Lower lobe of right lung (tissue), 2 donors: Measurements from ENCODE around the gene TP53BP2. TPM values are rescaled to one million over a fixed set of nuclear protein-coding genes. Genes with fewer than 3 reads are reported as not detected.
"Not testable (repeated sequence)": the region's sequence is repeated elsewhere in the genome, so short reads cannot be mapped to it uniquely, and the experiment has no call there.

ENCODE experiments used
- ATAC-seq, 2 donors: fragments of 200-7000 bp; cut with Tn5 transposase; one replicate each; pipeline ENCODE4 v1.9.1; 2020 to 2022; ENCODE audit warnings: mild to moderate bottlenecking in 2 of 2, moderate library complexity in 2 of 2
- DNase-seq: peaks from one replicate; pipeline ENCODE4 v3.0.0-alpha.2; 2020
- H3K27ac ChIP-seq: fragments of 200-600 bp; one replicate; pipeline ENCODE4 v1.8.0; 2022
- H3K27me3 ChIP-seq: fragments of 200-600 bp; one replicate; pipeline ENCODE4 v1.8.0; 2022; ENCODE audit warnings: low read depth
- H3K36me3 ChIP-seq: fragments of 200-600 bp; one replicate; pipeline ENCODE4 v1.8.0; 2022; ENCODE audit warnings: mild to moderate bottlenecking
- H3K4me1 ChIP-seq: fragments of 200-600 bp; one replicate; pipeline ENCODE4 v1.8.0; 2022
- H3K4me3 ChIP-seq: fragments of 200-600 bp; one replicate; pipeline ENCODE4 v1.8.0; 2022; ENCODE audit warnings: mild to moderate bottlenecking
- H3K9me3 ChIP-seq: fragments of 200-600 bp; one replicate; pipeline ENCODE4 v1.8.0; 2022
- intact Hi-C: fragments of 100-400 bp; cut with DNase I; formaldehyde crosslinking; loops from one replicate; pipeline ENCODE4 v1.11.0; 2022
- total RNA-seq: library from RNA; stranded (reverse); fragmentation: NEBNext Ultra II Directional; extraction: Animal tissue kit (Norgen Biotek cat#: 25700); gene quantifications from one replicate; pipeline ENCODE4 v1.2.1, GENCODE V29; 2021
- TF ChIP-seq, protein P1 (sequence below): fragments of 200-600 bp; IDR thresholded peaks from one replicate; pipeline ENCODE4 v1.8.0; 2022; ENCODE audit warnings: antibody characterized with exemption, mild to moderate bottlenecking
- donor health status: DM: no; HTN: yes; CAD: no; lungs with severe emphysema.

TP53BP2 gene
- total RNA-seq, 1 donor from 2014 or later: 59.1 TPM

- Histone ChIP-seq H3K27me3 (no peaks in the 10 kb centered on the region), H3K36me3 (peaks cover 19% of the 10 kb centered on the region), H3K9me3 (no peaks in the 10 kb centered on the region), H3K4me1 (peaks cover 47% of the 10 kb centered on the region), H3K4me3 (no peak overlapping the region), H3K27ac (peak overlapping the region; percentile 18)
- TF ChIP-seq, protein P1, sequence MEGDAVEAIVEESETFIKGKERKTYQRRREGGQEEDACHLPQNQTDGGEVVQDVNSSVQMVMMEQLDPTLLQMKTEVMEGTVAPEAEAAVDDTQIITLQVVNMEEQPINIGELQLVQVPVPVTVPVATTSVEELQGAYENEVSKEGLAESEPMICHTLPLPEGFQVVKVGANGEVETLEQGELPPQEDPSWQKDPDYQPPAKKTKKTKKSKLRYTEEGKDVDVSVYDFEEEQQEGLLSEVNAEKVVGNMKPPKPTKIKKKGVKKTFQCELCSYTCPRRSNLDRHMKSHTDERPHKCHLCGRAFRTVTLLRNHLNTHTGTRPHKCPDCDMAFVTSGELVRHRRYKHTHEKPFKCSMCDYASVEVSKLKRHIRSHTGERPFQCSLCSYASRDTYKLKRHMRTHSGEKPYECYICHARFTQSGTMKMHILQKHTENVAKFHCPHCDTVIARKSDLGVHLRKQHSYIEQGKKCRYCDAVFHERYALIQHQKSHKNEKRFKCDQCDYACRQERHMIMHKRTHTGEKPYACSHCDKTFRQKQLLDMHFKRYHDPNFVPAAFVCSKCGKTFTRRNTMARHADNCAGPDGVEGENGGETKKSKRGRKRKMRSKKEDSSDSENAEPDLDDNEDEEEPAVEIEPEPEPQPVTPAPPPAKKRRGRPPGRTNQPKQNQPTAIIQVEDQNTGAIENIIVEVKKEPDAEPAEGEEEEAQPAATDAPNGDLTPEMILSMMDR: no peak
- DNase-seq: no peak
- ATAC-seq: no peak
- intact Hi-C loops: no loop called here
Measured at GRCh38 chr1:223820515-223820858, 25.3 kb downstream of the TP53BP2 start.

DNA sequence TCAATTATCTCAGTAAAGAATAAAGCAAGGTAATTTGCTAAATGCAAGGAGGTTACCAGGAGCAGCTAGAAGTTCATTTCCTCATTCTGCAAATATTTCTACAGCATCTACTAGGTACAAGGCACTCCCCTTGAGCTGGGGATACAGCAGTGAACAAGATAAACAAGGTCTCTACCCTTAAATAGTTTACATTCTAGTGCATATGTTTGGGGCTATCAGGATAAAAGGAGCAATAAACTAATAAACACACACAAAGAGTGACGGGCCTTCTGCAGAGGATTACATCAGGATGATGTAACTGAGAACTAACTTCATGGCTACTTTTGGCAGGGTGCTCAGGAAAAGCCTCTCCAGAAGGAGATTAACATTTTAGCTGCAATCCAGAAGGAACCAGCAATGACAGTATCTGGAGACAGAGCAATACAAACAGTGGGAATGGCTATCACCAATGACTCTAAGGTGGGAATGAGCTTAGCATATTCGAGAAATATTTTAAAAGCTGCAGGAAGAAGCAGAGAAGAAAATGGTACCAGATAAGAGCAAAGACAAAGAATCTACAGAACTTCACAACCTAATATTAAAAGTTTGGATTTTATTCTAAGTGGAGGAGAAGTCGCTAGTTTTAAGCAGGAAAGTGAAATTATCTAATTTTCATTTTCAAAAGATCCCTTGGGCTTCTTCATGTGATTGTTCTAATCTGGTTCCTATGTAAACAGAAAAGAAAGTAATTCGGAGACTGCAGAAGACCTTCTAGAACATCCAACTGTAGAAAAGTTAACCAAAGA, 25.8 kb downstream of the TP53BP2 start:
- intact Hi-C loops: no loop called here
- peak overlapping the region; percentile 18 for H3K27ac ChIP-seq
- H3K4me1 ChIP-seq: peaks cover 44% of the 10 kb centered on the region
- TF ChIP-seq, protein P1: no peak
- no peaks in the 10 kb centered on the region for H3K9me3 ChIP-seq
- no peak overlapping the region for H3K4me3 ChIP-seq
- no peaks in the 10 kb centered on the region for H3K27me3 ChIP-seq
- DNase-seq: no peak
- peaks cover 19% of the 10 kb centered on the region for H3K36me3 ChIP-seq
- ATAC-seq: peak; percentile 51 to 53

DNA sequence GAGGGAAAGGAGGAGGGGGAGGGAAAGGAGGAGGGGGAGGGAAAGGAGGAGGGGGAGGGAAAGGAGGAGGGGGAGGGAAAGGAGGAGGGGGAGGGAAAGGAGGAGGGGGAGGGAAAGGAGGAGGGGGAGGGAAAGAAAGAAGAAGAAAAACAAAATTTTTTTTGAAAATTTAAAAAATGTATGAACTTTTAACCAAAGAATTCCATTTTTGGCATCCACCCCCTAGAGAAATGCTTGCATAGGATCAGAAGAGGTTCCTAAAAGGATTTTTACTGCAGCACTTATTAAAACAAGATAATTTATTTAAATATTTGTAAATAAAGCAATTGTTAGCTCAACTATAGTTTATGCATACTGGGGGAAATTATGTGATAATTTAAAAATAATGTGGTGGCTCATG, 28.5 kb downstream of the TP53BP2 start:
- DNase-seq, ATAC-seq, H3K27me3 ChIP-seq, H3K9me3 ChIP-seq, H3K27ac ChIP-seq, H3K4me3 ChIP-seq, intact Hi-C loops: not testable (repeated sequence)
- peaks cover 37% of the 10 kb centered on the region for H3K36me3 ChIP-seq
- peaks cover 26% of the 10 kb centered on the region for H3K4me1 ChIP-seq

- ATAC-seq (peak in 1 of 2 donors; percentile 53), DNase-seq (no peak)
- Histone ChIP-seq H3K27me3 (no peaks in the 10 kb centered on the region), H3K27ac (no peak overlapping the region), H3K4me3 (no peak overlapping the region), H3K4me1 (peaks cover 26% of the 10 kb centered on the region), H3K36me3 (peaks cover 35% of the 10 kb centered on the region), H3K9me3 (no peaks in the 10 kb centered on the region)
- TF ChIP-seq, protein P1: no peak
- intact Hi-C loops: no loop called here
Measured at GRCh38 chr1:223815865-223816264, 29.9 kb downstream of the TP53BP2 start.

DNA sequence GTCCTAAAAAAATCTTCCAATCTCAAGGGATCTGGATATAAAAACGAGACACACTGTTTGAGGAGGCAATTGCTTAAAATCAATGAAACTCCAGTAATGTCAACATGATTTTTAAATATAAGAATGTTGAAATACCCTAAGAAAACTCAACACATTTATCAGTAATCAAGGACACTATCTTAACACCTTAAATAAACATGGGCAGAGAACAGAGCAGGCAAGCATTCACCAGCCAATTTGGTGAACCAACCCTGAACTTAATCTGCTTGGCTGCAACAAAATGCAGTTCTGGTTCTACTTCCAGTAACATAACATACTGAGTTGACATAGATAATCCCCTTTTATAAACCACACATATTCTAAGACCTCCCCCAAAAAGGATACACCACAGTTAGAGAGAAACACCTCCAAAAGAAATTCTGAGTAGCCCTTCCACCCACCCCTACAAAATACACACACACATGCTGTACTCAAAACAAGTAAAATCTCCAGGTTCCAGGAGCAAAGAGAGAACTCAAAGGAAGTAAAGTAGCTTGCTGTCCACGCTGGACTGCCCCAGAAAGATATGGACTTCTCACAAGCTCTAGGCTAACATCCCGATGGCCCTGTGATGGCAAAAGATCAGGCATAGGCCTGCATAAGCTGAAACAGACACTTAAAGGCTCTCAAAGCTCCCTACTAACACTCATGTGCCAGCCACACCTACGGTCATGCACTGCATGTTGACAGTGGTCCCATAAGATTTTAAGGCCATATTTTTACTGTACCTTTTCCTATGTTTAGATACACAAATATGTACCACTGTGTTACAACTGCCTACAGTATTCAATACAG, 30.5 kb downstream of the TP53BP2 start:
- Histone ChIP-seq H3K9me3 (no peaks in the 10 kb centered on the region), H3K27me3 (no peaks in the 10 kb centered on the region), H3K27ac (no peak overlapping the region), H3K4me3 (no peak overlapping the region), H3K36me3 (peaks cover 30% of the 10 kb centered on the region), H3K4me1 (peaks cover 23% of the 10 kb centered on the region)
- ATAC-seq (peak; percentile 49 to 62), DNase-seq (no peak)
- intact Hi-C loops: no loop called here
- TF ChIP-seq, protein P1: no peak

DNA sequence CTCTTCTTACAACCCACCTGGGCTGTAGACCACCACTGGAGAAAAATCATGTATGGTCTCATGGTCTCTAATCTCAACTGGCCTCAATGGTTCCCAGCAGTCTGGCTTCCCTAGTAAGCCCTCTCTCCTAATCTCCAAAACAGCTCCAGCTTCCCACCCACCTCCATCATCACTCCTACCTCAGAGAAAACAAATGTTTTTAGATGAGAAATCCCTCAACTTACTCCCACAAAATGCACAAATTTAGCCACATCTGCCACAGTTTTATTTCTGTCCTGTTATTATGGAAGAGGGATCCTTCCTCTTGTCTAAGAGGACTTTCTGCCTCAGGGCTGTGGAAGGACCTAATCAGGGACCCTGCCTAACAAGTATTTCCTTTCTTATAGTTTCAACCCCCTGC, 32.1 kb downstream of the TP53BP2 start:
- Histone ChIP-seq H3K27ac (no peak overlapping the region), H3K27me3 (no peaks in the 10 kb centered on the region), H3K9me3 (no peaks in the 10 kb centered on the region), H3K4me3 (no peak overlapping the region), H3K4me1 (peaks cover 15% of the 10 kb centered on the region), H3K36me3 (peaks cover 39% of the 10 kb centered on the region)
- DNase-seq (no peak), ATAC-seq (no peak)
- TF ChIP-seq, protein P1: no peak
- intact Hi-C loops: no loop called here
